HepG2 (cell line): ENCODE data around the gene PERCC1.

ENCODE experiments used
- CTCF ChIP-seq: sonication (generic); formaldehyde crosslinking; IDR thresholded peaks from 2 replicates; pipeline ENCODE4 v1.5.0; 2020; ENCODE audit warnings: mild to moderate bottlenecking, missing genetic modification reagents, moderate library complexity
- SIN3A ChIP-seq: IDR thresholded peaks from 2 replicates; pipeline ENCODE4 v1.6.1; 2011; ENCODE audit warnings: low read depth, mild to moderate bottlenecking, control low read depth, low read length, borderline replicate concordance
- SMC3 ChIP-seq: IDR thresholded peaks from 2 replicates; pipeline ENCODE4 v1.6.1; 2011; ENCODE audit warnings: low read length, improper control_type of control experiment
- SP140L ChIP-seq: sonication (generic); formaldehyde crosslinking; IDR thresholded peaks from 2 replicates; pipeline ENCODE4 v1.4.0; 2020; ENCODE audit warnings: missing genetic modification reagents, borderline replicate concordance
- ZBTB7A ChIP-seq: sonication (generic); formaldehyde crosslinking; IDR thresholded peaks from 2 replicates; pipeline ENCODE4 v1.8.0; 2022; ENCODE audit warnings: mild to moderate bottlenecking, missing genetic modification reagents
- ZNF501 ChIP-seq: sonication (generic); formaldehyde crosslinking; IDR thresholded peaks from 2 replicates; pipeline ENCODE4 v1.5.1; 2020; ENCODE audit warnings: mild to moderate bottlenecking, moderate library complexity, missing genetic modification reagents
- TF ChIP-seq, protein P1 (sequence below): sonication (generic); formaldehyde crosslinking; IDR thresholded peaks from 2 replicates; pipeline ENCODE4 v1.8.1; 2022; ENCODE audit warnings: mild to moderate bottlenecking, missing genetic modification reagents

GRCh38 chr16:1454561-1454960 lies 23.7 kb downstream of the PERCC1 start:
- no peak for TF ChIP-seq ZNF501 (CRISPR knock-in tag)
- no peak for TF ChIP-seq CTCF
- no peak for TF ChIP-seq ZBTB7A (CRISPR knock-in tag)
- TF ChIP-seq SMC3: no peak
- TF ChIP-seq SIN3A: no peak
- TF ChIP-seq, protein P1, sequence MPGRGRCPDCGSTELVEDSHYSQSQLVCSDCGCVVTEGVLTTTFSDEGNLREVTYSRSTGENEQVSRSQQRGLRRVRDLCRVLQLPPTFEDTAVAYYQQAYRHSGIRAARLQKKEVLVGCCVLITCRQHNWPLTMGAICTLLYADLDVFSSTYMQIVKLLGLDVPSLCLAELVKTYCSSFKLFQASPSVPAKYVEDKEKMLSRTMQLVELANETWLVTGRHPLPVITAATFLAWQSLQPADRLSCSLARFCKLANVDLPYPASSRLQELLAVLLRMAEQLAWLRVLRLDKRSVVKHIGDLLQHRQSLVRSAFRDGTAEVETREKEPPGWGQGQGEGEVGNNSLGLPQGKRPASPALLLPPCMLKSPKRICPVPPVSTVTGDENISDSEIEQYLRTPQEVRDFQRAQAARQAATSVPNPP (CRISPR knock-in tag): no peak
- TF ChIP-seq SP140L (CRISPR knock-in tag): no peak
